Measurements from ENCODE around the gene HTRA1.

DNA sequence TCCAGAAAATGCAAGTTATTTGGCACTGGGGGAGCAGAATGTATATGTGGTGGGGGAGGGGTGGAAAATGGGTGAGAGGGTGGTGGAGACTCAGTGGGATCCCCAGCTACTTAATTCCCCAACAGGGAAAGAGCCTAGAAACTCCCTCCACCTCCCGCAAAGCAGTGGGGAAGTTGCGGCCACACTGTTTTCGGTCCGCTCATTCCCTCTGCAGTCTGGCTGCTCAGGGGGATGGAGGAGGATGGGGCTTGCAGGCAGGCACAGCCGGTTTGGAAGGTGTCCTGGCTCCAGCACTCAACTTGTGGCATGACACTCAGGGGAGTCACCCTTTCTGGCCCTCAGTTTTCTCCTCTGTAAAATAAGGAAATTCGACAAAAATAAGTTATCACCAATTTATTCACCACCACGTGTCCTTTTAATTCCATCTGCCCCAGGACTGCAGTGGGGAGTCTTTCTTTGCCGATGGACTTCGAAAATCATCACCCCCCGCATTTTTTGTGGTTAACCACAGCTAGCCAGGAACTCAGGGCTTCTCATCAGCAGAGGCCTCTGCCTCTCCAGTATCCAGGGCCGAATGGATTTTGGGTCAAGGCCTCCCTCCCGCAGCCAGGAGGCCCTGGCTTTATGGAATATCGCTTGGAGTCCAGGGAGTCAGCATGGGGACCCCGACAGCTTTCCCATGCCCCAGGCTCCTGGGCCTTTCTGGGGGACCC, 1.6 kb upstream of the HTRA1 start:
- TF ChIP-seq CTCF (IDR thresholded peaks at IDR 0.05) (no peak), POLR2A (IDR thresholded peaks at IDR 0.05) (no peak)
